ENCODE measurements around the gene CCDC88B. TPM values are rescaled to one million over a fixed set of nuclear protein-coding genes. Genes with fewer than 3 reads are reported as not detected.

The CCDC88B gene
- total RNA-seq, 2 experiments from 2014 or later, result 107 to 112 TPM

DNA sequence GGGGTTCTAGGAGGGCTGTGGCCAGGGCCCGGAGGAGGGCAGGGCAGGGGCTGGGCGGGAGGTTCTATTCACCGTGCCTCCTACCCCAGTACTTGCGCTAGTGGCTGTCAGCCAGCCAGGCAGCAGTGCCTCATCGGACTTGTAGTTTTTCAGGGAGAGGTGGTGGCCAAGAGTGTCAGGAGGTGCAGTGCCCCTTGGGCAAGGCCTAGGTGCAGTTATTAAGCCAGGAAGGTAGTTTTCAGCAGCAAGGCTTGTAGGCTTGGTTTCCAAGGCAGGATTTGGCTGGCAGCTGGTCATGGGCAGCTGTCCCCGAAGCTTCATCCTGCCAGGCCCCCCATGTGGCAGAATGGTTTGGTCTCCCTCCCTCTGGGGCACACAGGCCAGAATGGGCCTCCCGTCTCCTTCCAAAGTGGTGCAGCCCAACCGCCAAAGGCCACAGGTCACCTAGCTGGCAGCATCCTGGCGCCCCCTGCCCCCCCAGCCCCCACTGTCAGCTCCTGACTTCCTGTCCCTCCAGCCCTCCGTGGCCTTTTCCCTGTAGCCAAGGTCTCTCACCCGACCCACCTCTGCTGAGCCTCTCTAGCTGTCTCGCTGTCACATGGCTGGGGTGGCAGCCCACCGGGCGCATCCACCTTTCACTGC lies 8.5 kb downstream of the CCDC88B start:
- H3K36me3 ChIP-seq (ENCODE audit: insufficient read depth, low read length), result peaks cover 60% of the 10 kb centered on the region

DNA sequence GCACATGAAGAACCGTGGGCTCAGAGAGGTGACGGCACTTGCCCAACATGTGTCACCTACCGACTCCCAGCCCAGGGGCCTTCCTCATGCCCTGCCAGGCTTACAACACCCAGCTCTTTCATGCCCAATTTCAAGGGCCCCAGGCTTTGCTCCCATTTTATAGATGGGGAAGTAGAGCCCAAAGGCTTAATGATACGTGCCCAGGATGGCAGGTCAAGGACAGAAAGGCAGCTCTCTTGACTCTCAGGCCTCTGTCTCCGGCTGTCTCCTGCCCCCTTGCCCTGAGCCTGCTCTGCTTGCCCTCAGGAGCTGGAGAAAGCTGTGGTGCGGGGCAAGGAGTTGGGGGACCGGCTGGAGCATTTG lies 9.0 kb downstream of the CCDC88B start:
- Mint-ChIP-seq H3K4me3 (no peak overlapping the region), H3K27ac (no peak overlapping the region), H3K9me3 (no peaks in the 10 kb centered on the region), H3K36me3 (ENCODE audit: low read depth) (peaks cover 20% of the 10 kb centered on the region), H3K4me1 (ENCODE audit: low read depth) (peaks cover 5% of the 10 kb centered on the region), H3K27me3 (no peaks in the 10 kb centered on the region)
- CTCF ChIA-PET, result no interaction called here
- TF ChIP-seq, protein P1, sequence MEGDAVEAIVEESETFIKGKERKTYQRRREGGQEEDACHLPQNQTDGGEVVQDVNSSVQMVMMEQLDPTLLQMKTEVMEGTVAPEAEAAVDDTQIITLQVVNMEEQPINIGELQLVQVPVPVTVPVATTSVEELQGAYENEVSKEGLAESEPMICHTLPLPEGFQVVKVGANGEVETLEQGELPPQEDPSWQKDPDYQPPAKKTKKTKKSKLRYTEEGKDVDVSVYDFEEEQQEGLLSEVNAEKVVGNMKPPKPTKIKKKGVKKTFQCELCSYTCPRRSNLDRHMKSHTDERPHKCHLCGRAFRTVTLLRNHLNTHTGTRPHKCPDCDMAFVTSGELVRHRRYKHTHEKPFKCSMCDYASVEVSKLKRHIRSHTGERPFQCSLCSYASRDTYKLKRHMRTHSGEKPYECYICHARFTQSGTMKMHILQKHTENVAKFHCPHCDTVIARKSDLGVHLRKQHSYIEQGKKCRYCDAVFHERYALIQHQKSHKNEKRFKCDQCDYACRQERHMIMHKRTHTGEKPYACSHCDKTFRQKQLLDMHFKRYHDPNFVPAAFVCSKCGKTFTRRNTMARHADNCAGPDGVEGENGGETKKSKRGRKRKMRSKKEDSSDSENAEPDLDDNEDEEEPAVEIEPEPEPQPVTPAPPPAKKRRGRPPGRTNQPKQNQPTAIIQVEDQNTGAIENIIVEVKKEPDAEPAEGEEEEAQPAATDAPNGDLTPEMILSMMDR (IDR thresholded peaks at IDR 0.05), result no peak
- H3K9me3 ChIP-seq (ENCODE audit: control insufficient read depth in 1 of 2, insufficient read depth in 1 of 2, low read length in 2 of 2), result no peaks in the 10 kb centered on the region
- H3K27ac ChIP-seq (ENCODE audit: low read depth in 1 of 2, low read length in 2 of 2), result no peak overlapping the region
- ATAC-seq (ENCODE audit: poor library complexity) (no peak), DNase-seq (no peak)
- H3K4me1 ChIP-seq (ENCODE audit: insufficient read depth, low read length), result peaks cover 5% of the 10 kb centered on the region
- H3K27me3 ChIP-seq (ENCODE audit: control insufficient read depth in 1 of 2, insufficient read depth in 2 of 2, low read length in 2 of 2), result no peaks in the 10 kb centered on the region
- POLR2A ChIA-PET, result interaction anchor here (2.2 kb wide), 1 partner anchor 32 kb away, joined by 7 read pairs; the partner anchor contains the start of genes PRDX5 and TRMT112
- intact Hi-C loops (cut with DNase I, micrococcal nuclease), result no loop called here
- H3K36me3 ChIP-seq (ENCODE audit: insufficient read depth, low read length), result peaks cover 59% of the 10 kb centered on the region
- H3K4me3 ChIP-seq (ENCODE audit: low read length), result no peak overlapping the region

More for the DNA sequence above, 8.5 kb downstream of the CCDC88B start:
- intact Hi-C loops (cut with DNase I, micrococcal nuclease), result no loop called here
- ATAC-seq (ENCODE audit: poor library complexity) (no peak), DNase-seq (no peak)
- TF ChIP-seq, protein P1 (IDR thresholded peaks at IDR 0.05), result no peak
- no peaks in the 10 kb centered on the region for H3K27me3 ChIP-seq (ENCODE audit: control insufficient read depth in 1 of 2, insufficient read depth in 2 of 2, low read length in 2 of 2)
- no peak overlapping the region for H3K4me3 ChIP-seq (ENCODE audit: low read length)
- no peaks in the 10 kb centered on the region for H3K27me3 Mint-ChIP-seq
- H3K9me3 ChIP-seq (ENCODE audit: control insufficient read depth in 1 of 2, insufficient read depth in 1 of 2, low read length in 2 of 2), result no peaks in the 10 kb centered on the region
- H3K27ac Mint-ChIP-seq, result no peak overlapping the region
- H3K36me3 Mint-ChIP-seq (ENCODE audit: low read depth), result peaks cover 20% of the 10 kb centered on the region
- H3K27ac ChIP-seq (ENCODE audit: low read depth in 1 of 2, low read length in 2 of 2), result no peak overlapping the region
- POLR2A ChIA-PET, result interaction anchor here (2.2 kb wide), 1 partner anchor 31 kb away, joined by 7 read pairs; the partner anchor contains the start of genes PRDX5 and TRMT112
- no peaks in the 10 kb centered on the region for H3K9me3 Mint-ChIP-seq
- H3K4me1 ChIP-seq (ENCODE audit: insufficient read depth, low read length), result peaks cover 10% of the 10 kb centered on the region
- H3K4me3 Mint-ChIP-seq, result no peak overlapping the region
- H3K4me1 Mint-ChIP-seq (ENCODE audit: low read depth), result peaks cover 5% of the 10 kb centered on the region
- CTCF ChIA-PET, result no interaction called here

DNA sequence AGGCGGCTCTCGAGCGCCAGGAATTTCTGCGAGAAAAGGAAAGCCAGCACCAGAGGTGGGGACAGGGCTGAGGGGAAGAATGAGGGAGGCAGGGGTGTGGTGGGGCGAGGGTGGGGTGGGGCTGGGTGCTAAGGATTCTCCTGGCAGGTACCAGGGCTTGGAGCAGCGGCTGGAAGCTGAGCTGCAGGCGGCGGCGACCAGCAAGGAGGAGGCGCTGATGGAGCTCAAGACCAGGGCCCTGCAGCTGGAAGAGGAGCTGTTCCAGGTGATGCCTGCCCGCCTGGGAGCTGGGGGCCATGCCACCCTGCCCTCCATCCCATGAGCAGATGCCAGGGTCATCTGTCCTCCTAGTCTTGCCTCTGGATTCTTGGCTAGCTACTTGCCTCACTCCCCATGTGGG lies 9.4 kb downstream of the CCDC88B start:
- peaks cover 57% of the 10 kb centered on the region for H3K36me3 ChIP-seq (ENCODE audit: insufficient read depth, low read length)
- POLR2A ChIA-PET, result interaction anchor here (2.2 kb wide), 1 partner anchor 32 kb away, joined by 7 read pairs; the partner anchor contains the start of genes PRDX5 and TRMT112
- H3K27ac Mint-ChIP-seq, result no peak overlapping the region

More for the DNA sequence above, 9.4 kb downstream of the CCDC88B start:
- Histone ChIP-seq H3K27me3 (ENCODE audit: control insufficient read depth in 1 of 2, insufficient read depth in 2 of 2, low read length in 2 of 2) (no peaks in the 10 kb centered on the region), H3K27ac (ENCODE audit: low read depth in 1 of 2, low read length in 2 of 2) (no peak overlapping the region), H3K4me1 (ENCODE audit: insufficient read depth, low read length) (peaks cover 1% of the 10 kb centered on the region), H3K9me3 (ENCODE audit: control insufficient read depth in 1 of 2, insufficient read depth in 1 of 2, low read length in 2 of 2) (no peaks in the 10 kb centered on the region), H3K4me3 (ENCODE audit: low read length) (no peak overlapping the region)
- H3K4me1 Mint-ChIP-seq (ENCODE audit: low read depth), result peaks cover 5% of the 10 kb centered on the region
- CTCF ChIA-PET, result no interaction called here
- no peak overlapping the region for H3K4me3 Mint-ChIP-seq
- no peaks in the 10 kb centered on the region for H3K27me3 Mint-ChIP-seq
- DNase-seq (no peak), ATAC-seq (ENCODE audit: poor library complexity) (no peak)
- intact Hi-C loops (cut with DNase I, micrococcal nuclease), result no loop called here
- peaks cover 20% of the 10 kb centered on the region for H3K36me3 Mint-ChIP-seq (ENCODE audit: low read depth)
- no peaks in the 10 kb centered on the region for H3K9me3 Mint-ChIP-seq
- TF ChIP-seq, protein P1 (IDR thresholded peaks at IDR 0.05), result no peak
